Osteoblast (primary cell): ENCODE results near the gene ZNF860. TPM values are rescaled to one million over a fixed set of nuclear protein-coding genes. Genes with fewer than 3 reads are reported as not detected.

ENCODE experiments used
- DNase-seq: peaks from one replicate; pipeline ENCODE4 v3.0.0; 2011; ENCODE audit warnings: low spot score, mixed read lengths; ENCODE audit not compliant: insufficient read length; ENCODE audit errors: missing footprints
- H2AFZ ChIP-seq: 2 replicates; pipeline ENCODE4 v1.6.0; 2011; ENCODE audit warnings: mild to moderate bottlenecking, low read length
- H3K27ac ChIP-seq: 2 replicates; pipeline ENCODE4 v1.5.1; 2011; ENCODE audit warnings: mild to moderate bottlenecking, low read depth, low read length, moderate library complexity
- H3K27me3 ChIP-seq: 2 replicates; pipeline ENCODE4 v1.6.0; 2012; ENCODE audit warnings: mild to moderate bottlenecking, control low read depth, inconsistent platforms, low read length, moderate library complexity; ENCODE audit not compliant: insufficient read depth
- H3K36me3 ChIP-seq: 2 replicates; pipeline ENCODE4 v1.5.1; 2011; ENCODE audit warnings: mild to moderate bottlenecking, low read length, control low read depth, moderate library complexity; ENCODE audit not compliant: insufficient read depth
- H3K4me1 ChIP-seq: 2 replicates; pipeline ENCODE4 v1.5.1; 2011; ENCODE audit warnings: mild to moderate bottlenecking, low read length, control low read depth, moderate library complexity; ENCODE audit not compliant: insufficient read depth
- H3K4me2 ChIP-seq: 2 replicates; pipeline ENCODE4 v1.6.0; 2011; ENCODE audit warnings: mild to moderate bottlenecking, low read length; ENCODE audit not compliant: insufficient read depth
- H3K4me3 ChIP-seq: fragments of 200-600 bp; sonication (generic); 3 replicates; pipeline ENCODE4 v1.5.1; 2012; ENCODE audit warnings: mild to moderate bottlenecking, low read length, inconsistent platforms; ENCODE audit not compliant: insufficient read depth
- H3K79me2 ChIP-seq: 2 replicates; pipeline ENCODE4 v1.6.0; 2012; ENCODE audit warnings: mild to moderate bottlenecking, low read length, control low read depth, inconsistent platforms; ENCODE audit not compliant: insufficient read depth
- H3K9me3 ChIP-seq: 2 replicates; pipeline ENCODE4 v1.5.1; 2011; ENCODE audit warnings: low read depth, low read length, control low read depth
- H4K20me1 ChIP-seq: 2 replicates; pipeline ENCODE4 v1.6.0; 2012; ENCODE audit warnings: mild to moderate bottlenecking, low read length, control low read depth; ENCODE audit not compliant: insufficient read depth
- total RNA-seq: library from RNA; depleted of rRNA; stranded (reverse); fragments of >200 nt; gene quantifications from 2 replicates; pipeline ENCODE4 v1.2.3, GENCODE V29; 2012
- TF ChIP-seq, protein P1 (sequence below): IDR thresholded peaks from 2 replicates; pipeline ENCODE4 v1.5.1; 2011; ENCODE audit warnings: mild to moderate bottlenecking, low read depth, low read length, moderate library complexity; ENCODE audit errors: extremely low read depth

Gene ZNF860
- total RNA-seq, 1 donor: 0.72 TPM

DNA sequence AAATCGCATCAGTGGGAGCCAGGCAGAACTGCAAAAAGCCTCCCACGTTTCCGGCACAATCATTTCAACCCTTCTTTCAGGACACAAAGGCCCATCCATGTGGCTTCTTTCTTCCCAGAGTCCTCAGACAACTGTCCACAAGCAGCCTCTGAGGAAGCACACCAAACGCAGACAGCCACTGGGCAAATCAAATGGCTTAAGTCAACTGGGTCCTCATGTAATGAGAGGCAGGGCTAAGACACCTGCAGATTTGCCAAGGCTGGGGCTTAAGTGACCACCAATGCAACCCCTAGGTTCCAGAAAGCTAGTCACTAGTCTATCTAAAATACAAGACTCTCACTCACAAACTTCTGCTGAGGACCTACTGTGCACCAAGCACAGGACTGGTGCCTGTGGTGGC is 8.5 kb upstream of the ZNF860 start:
- no peak overlapping the region for H3K4me3 ChIP-seq
- no peaks in the 10 kb centered on the region for H4K20me1 ChIP-seq
- TF ChIP-seq, protein P1, sequence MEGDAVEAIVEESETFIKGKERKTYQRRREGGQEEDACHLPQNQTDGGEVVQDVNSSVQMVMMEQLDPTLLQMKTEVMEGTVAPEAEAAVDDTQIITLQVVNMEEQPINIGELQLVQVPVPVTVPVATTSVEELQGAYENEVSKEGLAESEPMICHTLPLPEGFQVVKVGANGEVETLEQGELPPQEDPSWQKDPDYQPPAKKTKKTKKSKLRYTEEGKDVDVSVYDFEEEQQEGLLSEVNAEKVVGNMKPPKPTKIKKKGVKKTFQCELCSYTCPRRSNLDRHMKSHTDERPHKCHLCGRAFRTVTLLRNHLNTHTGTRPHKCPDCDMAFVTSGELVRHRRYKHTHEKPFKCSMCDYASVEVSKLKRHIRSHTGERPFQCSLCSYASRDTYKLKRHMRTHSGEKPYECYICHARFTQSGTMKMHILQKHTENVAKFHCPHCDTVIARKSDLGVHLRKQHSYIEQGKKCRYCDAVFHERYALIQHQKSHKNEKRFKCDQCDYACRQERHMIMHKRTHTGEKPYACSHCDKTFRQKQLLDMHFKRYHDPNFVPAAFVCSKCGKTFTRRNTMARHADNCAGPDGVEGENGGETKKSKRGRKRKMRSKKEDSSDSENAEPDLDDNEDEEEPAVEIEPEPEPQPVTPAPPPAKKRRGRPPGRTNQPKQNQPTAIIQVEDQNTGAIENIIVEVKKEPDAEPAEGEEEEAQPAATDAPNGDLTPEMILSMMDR: no peak
- no peaks in the 10 kb centered on the region for H3K9me3 ChIP-seq
- H2AFZ ChIP-seq: no peak overlapping the region
- H3K4me2 ChIP-seq: no peak overlapping the region
- H3K27me3 ChIP-seq: no peaks in the 10 kb centered on the region
- H3K36me3 ChIP-seq: no peaks in the 10 kb centered on the region
- H3K4me1 ChIP-seq: peaks cover 13% of the 10 kb centered on the region
- H3K79me2 ChIP-seq: peaks cover 15% of the 10 kb centered on the region
- no peak for DNase-seq
- H3K27ac ChIP-seq: no peak overlapping the region

GRCh38 chr3:31973837-31974236 is 7.7 kb upstream of the ZNF860 start:
- no peak for DNase-seq
- Histone ChIP-seq H3K4me3 (no peak overlapping the region), H3K4me2 (no peak overlapping the region)

GRCh38 chr3:31974471-31974870 is 7.1 kb upstream of the ZNF860 start:
- Histone ChIP-seq H3K36me3 (no peaks in the 10 kb centered on the region), H3K9me3 (no peaks in the 10 kb centered on the region), H2AFZ (no peak overlapping the region), H3K27ac (no peak overlapping the region), H3K27me3 (no peaks in the 10 kb centered on the region), H3K4me2 (no peak overlapping the region), H3K4me1 (peaks cover under 1% of the 10 kb centered on the region), H4K20me1 (no peaks in the 10 kb centered on the region), H3K79me2 (peaks cover 15% of the 10 kb centered on the region), H3K4me3 (no peak overlapping the region)
- no peak for DNase-seq
- TF ChIP-seq, protein P1: no peak

More at GRCh38 chr3:31973837-31974236, 7.7 kb upstream of the ZNF860 start:
- Histone ChIP-seq H3K79me2 (peaks cover 15% of the 10 kb centered on the region), H3K9me3 (no peaks in the 10 kb centered on the region), H3K27me3 (no peaks in the 10 kb centered on the region), H2AFZ (no peak overlapping the region), H3K27ac (no peak overlapping the region), H3K4me1 (peaks cover 6% of the 10 kb centered on the region), H4K20me1 (no peaks in the 10 kb centered on the region), H3K36me3 (no peaks in the 10 kb centered on the region)
- TF ChIP-seq, protein P1: no peak

DNA sequence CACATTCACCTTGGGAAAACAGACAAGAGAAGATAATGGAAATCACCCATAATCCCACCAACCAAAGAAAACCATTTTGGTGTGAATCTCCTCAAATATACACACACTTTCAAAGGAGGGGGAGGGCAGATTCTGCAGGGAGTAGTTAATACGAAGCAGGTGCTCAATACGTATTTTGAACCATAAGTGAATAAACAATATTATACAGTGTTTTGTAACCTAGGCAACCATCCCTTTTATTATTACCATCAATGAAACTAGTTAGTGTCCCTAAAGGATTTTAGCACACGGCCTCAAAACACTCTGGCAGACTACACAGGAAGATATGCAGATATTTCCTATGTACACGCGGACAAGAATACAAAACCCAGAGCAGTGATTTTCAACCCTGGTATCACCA is 6.6 kb upstream of the ZNF860 start:
- Histone ChIP-seq H3K4me3 (no peak overlapping the region), H3K4me1 (no peaks in the 10 kb centered on the region), H3K27ac (no peak overlapping the region), H3K9me3 (no peaks in the 10 kb centered on the region), H3K4me2 (no peak overlapping the region), H3K27me3 (no peaks in the 10 kb centered on the region), H3K79me2 (peaks cover 15% of the 10 kb centered on the region), H2AFZ (no peak overlapping the region), H4K20me1 (no peaks in the 10 kb centered on the region), H3K36me3 (no peaks in the 10 kb centered on the region)
- DNase-seq: no peak
- TF ChIP-seq, protein P1: no peak
